ENCODE data around the gene OR11G2.
"Not testable (repeated sequence)": the region's sequence is repeated elsewhere in the genome, so short reads cannot be mapped to it uniquely, and the experiment has no call there.

Gene OR11G2

DNA sequence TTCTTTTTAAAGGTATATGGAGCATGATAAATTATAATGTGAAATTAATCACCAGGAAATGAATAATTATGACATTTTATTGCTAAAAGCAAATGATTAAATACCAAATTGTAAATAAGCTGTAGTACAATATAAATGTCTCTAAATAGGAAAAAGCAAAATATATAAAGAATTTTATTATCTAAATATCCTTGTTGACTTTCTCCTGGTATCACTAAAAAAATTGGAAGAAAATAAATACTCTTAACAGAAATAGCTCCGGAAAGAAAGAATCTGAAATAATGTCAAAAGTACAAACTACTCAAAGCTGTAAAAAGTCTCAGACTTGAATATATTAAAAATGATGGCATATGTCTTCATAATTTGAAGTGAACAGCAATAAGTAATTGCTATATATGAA, 38.0 kb downstream of the OR11G2 start, which contains the start of gene OR11H7:
OR11H7 (plus strand) TSS at position 301 of the 400 bp plus-strand sequence.
- no peak for DNase-seq

DNA sequence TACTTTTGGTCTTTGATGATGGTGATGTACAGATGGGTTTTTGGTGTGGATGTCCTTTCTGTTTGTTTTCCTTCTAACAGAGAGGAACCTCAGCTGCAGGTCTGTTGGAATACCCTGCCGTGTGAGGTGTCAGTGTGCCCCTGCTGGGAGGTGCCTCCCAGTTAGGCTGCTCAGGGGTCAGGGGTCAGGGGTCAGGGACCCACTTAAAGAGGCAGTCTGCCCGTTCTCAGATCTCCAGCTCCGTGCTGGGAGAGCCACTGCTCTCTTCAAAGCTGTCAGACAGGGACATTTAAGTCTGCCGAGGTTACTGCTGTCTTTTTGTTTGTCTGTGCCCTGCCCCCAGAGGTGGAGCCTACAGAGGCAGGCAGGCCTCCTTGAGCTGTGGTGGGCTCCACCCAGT, 44.7 kb downstream of the OR11G2 start:
- not testable (repeated sequence) for DNase-seq

DNA sequence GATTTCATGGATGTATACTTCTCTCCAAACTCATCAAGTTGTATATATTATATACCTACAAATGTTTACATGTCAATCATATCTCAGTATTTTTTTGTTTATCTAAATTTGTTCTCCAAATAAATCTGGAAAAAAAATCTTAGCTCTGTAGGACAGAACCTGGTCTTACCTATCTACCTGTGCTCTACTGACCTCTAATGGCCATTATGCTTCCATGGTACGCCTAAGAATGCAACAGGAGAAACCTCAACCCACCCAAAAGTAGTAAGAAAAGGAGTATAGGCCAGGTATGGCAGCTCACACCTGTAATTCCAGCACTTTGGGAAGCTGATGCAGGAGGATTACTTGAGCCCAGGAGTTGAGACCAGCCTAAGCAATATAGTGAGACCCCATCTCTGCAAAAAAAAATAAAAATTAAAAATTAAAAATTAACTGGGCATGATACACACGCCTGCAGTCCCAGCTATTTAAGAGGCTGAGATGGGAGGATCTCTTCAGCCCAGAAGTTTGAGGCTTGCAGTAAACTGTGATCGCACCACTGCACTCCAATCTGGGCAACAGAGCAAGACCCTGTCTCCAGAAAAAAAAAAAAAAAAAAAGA, 57.0 kb downstream of the OR11G2 start:
- DNase-seq: no peak
